BJ (cell line): ENCODE measurements around the gene CRELD2. TPM values are rescaled to one million over a fixed set of nuclear protein-coding genes. Genes with fewer than 3 reads are reported as not detected.

Experiments
- CTCF ChIA-PET: fragments of 350-600 bp; formaldehyde crosslinking; extraction: SDS; loops from one replicate; lab custom pipeline; 2021; ENCODE audit warnings: antibody characterized with exemption, inconsistent platforms; lab: Yijun Ruan, JAX
- POLR2A ChIA-PET: fragments of 300-600 bp; sonication (Branson Sonifier 250); formaldehyde crosslinking; extraction: SDS; loops from one replicate; lab custom pipeline; 2021; ENCODE audit warnings: antibody characterized with exemption; lab: Charles Lee
- DNase-seq: peaks from one replicate; pipeline ENCODE4 v3.0.0-alpha.2; 2011; ENCODE audit warnings: low read depth
- H3K27me3 ChIP-seq: 2 replicates; pipeline ENCODE4 v1.6.0; 2011; ENCODE audit warnings: low read length; ENCODE audit not compliant: control insufficient read depth, insufficient read depth
- H3K36me3 ChIP-seq: 2 replicates; pipeline ENCODE4 v1.5.1; 2011; ENCODE audit warnings: low read length; ENCODE audit not compliant: control insufficient read depth, insufficient read depth
- H3K4me3 ChIP-seq: 2 replicates; pipeline ENCODE4 v1.5.1; 2011; ENCODE audit warnings: low read depth, mild to moderate bottlenecking, control low read depth, low read length
- CTCF ChIP-seq: IDR thresholded peaks from 2 replicates; pipeline ENCODE4 v1.5.1; 2011; ENCODE audit warnings: low read depth, mild to moderate bottlenecking, control low read depth, inconsistent platforms, low read length, moderate library complexity; ENCODE audit not compliant: insufficient read depth
- polyA plus RNA-seq: library from polyadenylated mRNA; depleted of rRNA; stranded (reverse); fragments of >200 nt; gene quantifications from 2 replicates; pipeline ENCODE4 v1.2.3, GENCODE V29; 2011

CRELD2 gene
- polyA plus RNA-seq, 1 experiment = 54.1 TPM

DNA sequence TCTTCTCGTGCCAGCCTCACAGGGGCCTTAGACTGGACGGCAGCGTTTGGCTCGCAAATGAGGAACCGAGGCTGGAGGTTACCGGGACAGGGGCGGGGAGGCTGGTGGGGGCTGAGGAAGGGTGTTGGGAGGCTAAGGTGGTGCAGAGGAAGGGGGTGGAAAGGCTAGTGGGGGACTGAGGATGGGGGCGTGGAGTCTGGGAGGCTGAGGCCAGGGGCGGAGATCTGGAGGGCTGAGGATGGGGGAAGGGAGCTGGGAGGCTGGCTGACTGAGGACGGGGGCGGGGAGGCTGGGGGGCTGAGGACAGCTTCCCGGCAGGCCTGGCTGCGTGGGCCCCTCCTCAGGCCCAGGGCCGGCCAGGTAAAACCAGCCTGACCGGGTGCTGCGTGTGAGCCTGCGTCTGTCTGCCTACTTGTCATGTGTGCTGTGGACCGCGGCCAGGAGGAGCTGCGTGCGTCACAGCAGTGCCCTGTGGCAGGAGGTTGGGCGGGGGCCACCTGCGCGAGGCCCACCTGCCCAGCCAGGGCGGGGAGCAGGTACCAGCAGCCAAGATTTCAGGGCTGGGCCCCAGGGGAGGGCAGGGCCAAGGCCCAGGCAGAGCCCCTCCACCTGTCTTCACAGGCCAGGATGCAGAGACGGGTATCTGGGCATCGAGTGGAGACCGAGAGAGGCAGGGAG lies 32.7 kb downstream of the CRELD2 start:
- Histone ChIP-seq H3K4me3 (no peak overlapping the region), H3K36me3 (no peaks in the 10 kb centered on the region), H3K27me3 (no peaks in the 10 kb centered on the region)
- no peak for TF ChIP-seq CTCF
- no peak for DNase-seq
- POLR2A ChIA-PET = interaction anchor here (0.7 kb wide), 1 partner anchor 15 kb away, joined by 3 read pairs; no protein-coding TSS in a partner anchor
- CTCF ChIA-PET = no interaction called here

DNA sequence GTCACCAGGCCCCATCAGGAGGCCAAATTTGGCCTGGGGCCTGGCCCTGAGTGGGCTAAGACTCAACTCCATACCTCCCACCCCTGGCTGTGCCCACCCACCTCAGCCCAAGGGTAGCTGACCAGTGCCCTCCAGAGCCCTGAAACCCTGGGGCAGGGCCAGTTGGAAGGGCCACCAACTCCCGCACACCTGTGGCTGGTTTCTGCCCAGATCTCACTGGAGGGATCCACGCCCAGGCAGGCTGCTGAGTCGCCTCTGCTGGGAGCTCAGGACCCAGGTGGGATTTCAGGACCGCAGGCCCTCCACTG lies 33.2 kb downstream of the CRELD2 start:
- DNase-seq = no peak
- ChIA-PET POLR2A (interaction anchor here (0.7 kb wide), 1 partner anchor 16 kb away, joined by 3 read pairs; no protein-coding TSS in a partner anchor), CTCF (interaction anchor here (1.0 kb wide), 2 partner anchors 16 to 21 kb away, joined by 3 read pairs; no protein-coding TSS in a partner anchor)
- no peak for TF ChIP-seq CTCF
- Histone ChIP-seq H3K4me3 (no peak overlapping the region), H3K36me3 (no peaks in the 10 kb centered on the region), H3K27me3 (no peaks in the 10 kb centered on the region)

DNA sequence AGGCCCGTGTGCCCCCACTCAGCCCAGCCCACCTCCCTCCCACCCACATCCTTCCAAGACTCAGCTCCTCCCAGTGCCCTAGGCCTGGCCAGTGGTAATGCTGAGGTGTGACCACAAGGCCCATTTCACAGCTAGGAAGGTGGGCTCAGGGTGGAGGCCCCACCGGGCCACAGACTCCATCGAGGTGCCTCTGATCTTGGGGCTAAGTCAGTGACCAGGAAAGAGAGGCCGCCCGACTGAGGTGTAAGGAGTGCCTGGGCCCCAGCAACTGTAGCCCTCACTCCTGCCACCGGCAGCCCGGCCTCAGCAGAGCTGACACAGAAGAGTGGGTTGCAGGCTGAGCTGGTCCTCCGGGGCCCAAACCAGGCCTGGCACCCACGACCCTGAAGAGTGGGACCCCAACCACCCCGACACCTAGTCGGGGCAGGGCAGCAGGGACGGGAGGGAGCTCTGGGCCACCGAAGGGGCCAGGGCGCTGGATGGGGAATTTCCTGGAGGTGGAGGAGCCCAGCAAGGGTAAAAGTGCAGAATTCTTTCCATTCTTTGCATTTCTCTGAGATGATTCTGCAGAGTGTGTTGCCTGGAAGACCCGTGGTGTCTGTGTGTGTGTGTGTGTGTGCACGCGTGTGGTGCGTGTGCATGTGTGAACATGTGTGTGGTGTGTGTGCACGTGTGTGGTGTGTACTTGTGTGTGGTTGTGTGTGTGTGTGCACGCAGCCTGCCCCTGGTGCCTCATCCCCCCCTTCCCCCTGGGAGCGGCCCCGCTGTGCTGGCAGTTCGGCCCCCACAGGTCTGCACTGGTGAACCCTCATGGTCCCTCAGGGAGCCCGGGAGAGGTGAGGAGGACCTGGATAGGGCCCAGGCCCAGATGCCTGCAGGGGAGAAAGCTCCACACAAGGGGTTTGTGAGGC lies 33.8 kb downstream of the CRELD2 start:
- H3K4me3 ChIP-seq = no peak overlapping the region
- no peak for DNase-seq
- CTCF ChIA-PET = interaction anchor here (0.8 to 1.4 kb wide), 4 partner anchors 8 to 35 kb away, joined by 3 read pairs; no protein-coding TSS in a partner anchor
- POLR2A ChIA-PET = interaction anchor here (0.7 kb wide), 1 partner anchor 16 kb away, joined by 3 read pairs; no protein-coding TSS in a partner anchor
- no peaks in the 10 kb centered on the region for H3K27me3 ChIP-seq
- 0 out of 2 replicates have a peak, but pooled peaks have one; percentile 4 for TF ChIP-seq CTCF
- H3K36me3 ChIP-seq = no peaks in the 10 kb centered on the region

DNA sequence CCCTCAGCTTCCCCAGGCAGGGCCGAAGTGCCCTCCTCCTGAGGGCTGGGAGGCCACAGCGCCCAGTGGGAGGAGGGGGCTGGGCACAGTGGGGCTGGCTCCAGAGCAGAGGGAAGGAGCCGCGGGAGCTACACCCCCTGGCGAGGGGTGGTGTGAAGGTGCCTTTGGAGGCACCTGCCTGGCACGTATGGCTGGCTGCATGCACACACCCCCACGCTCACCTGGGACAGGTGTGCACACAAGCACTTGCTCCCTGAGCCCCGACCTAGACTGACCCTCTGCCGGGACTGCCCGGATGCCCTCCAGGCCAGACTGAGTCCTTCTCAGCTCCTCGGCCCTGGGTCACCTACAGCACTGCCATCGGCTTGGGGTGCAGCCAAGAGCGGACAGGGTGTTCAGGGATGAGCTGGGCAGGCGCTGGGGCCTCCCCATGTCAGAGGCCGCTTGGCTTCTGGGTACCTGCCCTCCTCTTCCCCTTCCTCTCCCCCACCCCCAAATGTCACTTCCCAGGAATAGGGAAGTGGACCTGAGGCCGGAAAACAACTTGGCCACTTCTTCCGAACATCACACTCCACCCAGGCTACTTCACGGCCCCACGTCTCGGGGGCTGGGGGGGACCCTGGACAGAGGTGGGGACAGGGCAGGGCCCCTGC lies 34.7 kb downstream of the CRELD2 start:
- no peak for DNase-seq
- POLR2A ChIA-PET = no interaction called here
- H3K4me3 ChIP-seq = no peak overlapping the region
- no peaks in the 10 kb centered on the region for H3K27me3 ChIP-seq
- CTCF ChIA-PET = interaction anchor here (0.8 to 1.4 kb wide), 2 partner anchors 9 to 35 kb away, joined by 3 read pairs; no protein-coding TSS in a partner anchor
- no peak for TF ChIP-seq CTCF
- no peaks in the 10 kb centered on the region for H3K36me3 ChIP-seq
